HG02973 (cell line): ENCODE data around the gene FAM83F.

ENCODE experiments used
- ATAC-seq: cut with Tn5 transposase; IDR thresholded peaks from one replicate; pipeline ENCODE4 v1.9.1; 2021; ENCODE audit warnings: moderate library complexity; ENCODE audit not compliant: unreplicated experiment

Gene FAM83F

DNA sequence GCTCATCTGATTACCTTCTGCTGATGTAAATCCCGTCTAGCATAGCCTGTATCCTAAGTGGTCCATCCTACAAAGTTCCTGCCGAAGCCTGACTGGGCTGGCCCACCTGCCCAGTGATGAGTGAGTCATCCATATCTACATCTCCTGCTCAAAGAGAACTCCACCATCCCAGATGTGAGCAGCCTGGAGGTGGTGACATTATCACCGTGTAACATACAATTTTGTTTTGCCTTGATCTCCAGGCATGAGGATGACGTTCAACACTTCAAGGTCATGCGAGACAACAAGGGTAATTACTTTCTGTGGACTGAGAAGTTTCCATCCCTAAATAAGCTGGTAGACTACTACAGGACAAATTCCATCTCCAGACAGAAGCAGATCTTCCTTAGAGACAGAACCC, 29.0 kb upstream of the FAM83F start:
- ATAC-seq: no peak

DNA sequence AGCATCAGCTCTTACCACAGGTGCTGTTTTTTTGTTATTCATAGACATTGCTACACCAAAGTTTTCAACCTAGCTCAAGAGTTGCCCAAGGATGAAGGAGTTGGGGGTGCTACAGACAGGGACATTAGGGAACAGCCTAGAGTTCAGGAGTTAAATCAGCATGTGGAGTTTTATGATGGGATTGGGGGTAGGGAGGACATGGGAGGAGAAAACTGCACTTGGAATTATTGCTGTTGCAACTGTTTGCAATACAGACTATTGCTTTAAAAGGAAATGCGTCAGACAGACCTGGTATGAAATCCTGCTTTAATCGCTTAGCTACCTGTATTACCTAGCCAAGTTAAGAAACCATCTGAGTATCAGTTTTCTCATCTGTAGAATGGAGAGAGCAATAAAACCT, 28.3 kb upstream of the FAM83F start:
- no peak for ATAC-seq

GRCh38 chr22:39967103-39967829, 27.5 kb upstream of the FAM83F start:
- ATAC-seq: no peak

DNA sequence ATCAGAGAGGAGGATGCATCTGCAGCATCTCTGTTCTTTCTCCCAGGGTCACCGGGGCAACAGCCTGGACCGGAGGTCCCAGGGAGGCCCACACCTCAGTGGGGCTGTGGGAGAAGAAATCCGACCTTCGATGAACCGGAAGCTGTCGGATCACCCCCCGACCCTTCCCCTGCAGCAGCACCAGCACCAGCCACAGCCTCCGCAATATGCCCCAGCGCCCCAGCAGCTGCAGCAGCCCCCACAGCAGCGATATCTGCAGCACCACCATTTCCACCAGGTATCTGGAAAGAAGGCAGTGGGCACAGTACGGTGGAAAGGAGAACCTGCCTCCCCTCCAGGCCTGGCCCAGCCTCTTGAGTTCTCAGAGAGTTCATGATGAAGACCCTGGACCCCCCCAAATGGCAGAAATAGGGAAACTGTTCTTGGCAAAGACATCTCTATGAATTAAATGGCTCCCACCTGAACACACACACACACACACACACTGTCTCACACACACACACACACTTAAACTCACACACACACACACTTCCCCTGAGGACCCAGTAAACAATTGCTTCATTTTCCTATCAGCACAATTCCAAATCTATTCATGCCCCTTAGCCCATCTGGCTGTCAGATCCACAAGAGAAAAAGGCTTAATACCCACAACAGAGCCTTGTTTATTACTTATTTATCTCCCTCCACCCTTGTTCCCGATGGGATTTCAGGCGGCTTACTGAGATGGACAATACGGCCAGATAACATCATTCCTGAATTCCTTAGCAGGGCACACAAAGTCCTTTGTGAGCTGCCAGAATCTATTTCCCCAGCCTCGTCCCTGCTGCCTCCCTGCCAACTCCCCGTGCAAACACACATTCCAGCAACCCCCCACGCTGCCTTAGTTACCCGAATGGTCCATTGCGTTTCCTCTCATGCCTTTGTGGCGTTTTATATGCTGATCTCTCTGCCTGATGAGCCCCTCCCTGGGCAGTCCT, 26.5 kb upstream of the FAM83F start:
- no peak for ATAC-seq

DNA sequence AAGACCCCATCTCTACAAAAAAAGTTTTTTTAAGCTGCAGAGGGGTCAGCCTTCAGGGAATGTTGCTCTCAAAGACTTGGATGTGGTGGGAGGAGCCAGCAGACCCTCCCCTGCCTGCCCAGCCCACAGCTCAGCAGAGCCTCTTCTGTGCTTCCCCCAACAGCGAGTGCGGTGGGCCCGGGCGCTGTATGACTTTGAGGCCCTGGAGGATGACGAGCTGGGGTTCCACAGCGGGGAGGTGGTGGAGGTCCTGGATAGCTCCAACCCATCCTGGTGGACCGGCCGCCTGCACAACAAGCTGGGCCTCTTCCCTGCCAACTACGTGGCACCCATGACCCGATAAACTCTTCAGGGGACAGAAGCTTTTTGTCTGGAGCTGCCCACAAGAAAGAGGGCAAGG, 24.0 kb upstream of the FAM83F start:
- ATAC-seq: no peak

GRCh38 chr22:39972641-39973040, 22.1 kb upstream of the FAM83F start:
- no peak for ATAC-seq

DNA sequence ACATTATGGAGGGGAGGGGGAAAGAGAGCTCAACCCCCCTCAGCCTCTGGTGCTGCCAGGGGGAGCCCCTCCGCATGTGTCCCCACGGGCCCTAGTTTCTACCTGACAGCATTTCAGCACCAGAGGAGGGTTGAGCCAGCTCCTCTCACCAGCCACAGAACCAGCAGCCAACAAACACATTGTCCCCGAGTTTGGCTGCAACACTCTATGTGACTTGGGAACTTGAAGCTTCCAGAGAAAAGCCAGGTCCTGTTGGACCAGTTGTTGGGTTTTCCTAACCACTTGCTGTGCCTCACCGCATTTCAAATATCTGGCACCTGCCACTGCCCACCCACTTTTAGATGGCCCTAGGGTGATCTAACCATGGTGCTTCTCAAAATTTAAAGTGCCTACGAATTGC, 21.1 kb upstream of the FAM83F start:
- no peak for ATAC-seq

DNA sequence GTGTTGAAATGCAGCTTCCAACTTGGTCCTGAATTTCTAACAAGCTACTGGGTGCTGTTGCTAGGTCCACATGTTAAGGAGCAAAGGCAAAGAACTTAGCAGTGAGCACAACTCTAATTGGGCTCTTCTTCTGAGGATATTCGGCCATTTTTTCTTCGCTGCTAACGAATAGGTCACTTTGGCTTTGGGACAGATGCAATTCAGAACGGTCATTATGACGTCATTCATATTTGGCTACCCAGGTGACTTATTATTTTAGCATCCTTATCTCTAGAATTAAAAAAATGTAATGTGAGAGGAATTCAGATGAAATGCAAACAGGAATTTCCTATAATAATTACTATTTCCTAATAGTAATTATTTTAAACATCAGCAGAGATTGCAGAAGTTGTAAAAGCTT, 20.7 kb upstream of the FAM83F start:
- ATAC-seq: no peak

DNA sequence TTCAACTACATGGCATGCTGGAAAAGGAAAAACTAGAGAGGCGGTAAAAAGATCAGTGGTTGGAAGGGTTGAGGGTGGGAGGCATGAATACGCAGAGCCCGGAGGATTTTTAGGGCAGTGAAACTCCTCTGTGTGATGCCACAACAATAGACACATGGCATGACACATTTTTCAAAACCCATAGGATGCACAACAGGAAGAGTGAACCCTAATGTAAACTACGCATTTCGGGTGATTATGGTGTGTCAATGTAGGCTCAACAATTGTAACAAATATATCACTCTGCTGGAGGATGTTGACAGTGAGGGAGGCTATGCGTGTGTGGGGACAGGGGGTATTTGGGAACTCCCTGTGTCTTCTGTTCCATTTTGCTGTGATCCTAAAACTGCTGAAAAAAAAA, 15.7 kb upstream of the FAM83F start:
- ATAC-seq: no peak

GRCh38 chr22:39979458-39979857, 15.3 kb upstream of the FAM83F start:
- no peak for ATAC-seq

- ATAC-seq: no peak
Measured at GRCh38 chr22:39980596-39980995, 14.2 kb upstream of the FAM83F start.

GRCh38 chr22:39983346-39983745, 11.4 kb upstream of the FAM83F start:
- no peak for ATAC-seq

DNA sequence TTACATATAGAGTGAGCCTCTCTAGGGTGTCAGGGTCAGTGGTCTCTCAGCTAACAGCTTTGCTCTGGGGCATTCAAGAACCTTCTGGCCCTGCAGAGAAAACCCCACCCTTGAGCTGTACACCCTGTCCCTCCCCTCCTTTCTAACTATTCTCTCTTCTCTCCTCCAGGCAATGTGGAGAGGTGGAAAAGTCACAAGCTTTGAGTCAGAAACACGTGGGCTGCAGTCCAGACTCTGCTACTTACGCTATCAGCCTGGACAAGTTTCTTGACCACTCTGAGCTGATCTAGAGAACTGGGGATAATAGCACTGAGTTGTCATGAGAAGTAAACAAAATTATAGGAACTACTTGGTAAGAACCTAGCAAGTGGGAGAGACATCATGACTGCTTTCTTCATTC, 10.7 kb upstream of the FAM83F start:
- ATAC-seq: no peak

DNA sequence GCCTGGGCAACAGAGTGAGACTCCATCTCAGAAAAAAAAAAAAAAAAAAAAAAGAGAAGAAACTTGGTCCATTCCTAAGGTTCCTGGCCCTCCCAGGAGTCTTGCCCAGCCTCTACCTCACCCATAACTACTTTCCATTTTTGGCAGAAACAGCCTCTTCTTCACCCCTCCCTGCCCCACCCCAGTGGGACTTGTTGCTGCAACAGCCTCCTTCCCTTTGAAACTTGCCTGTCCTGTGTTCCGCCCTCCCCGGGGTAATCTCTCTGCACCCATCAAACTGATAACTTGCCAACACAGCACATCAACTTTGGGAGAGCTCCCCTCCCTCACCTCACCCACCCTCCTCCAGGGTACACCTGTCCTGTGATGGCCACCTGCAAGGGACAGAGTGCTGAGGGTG, 10.0 kb upstream of the FAM83F start:
- ATAC-seq: no peak

DNA sequence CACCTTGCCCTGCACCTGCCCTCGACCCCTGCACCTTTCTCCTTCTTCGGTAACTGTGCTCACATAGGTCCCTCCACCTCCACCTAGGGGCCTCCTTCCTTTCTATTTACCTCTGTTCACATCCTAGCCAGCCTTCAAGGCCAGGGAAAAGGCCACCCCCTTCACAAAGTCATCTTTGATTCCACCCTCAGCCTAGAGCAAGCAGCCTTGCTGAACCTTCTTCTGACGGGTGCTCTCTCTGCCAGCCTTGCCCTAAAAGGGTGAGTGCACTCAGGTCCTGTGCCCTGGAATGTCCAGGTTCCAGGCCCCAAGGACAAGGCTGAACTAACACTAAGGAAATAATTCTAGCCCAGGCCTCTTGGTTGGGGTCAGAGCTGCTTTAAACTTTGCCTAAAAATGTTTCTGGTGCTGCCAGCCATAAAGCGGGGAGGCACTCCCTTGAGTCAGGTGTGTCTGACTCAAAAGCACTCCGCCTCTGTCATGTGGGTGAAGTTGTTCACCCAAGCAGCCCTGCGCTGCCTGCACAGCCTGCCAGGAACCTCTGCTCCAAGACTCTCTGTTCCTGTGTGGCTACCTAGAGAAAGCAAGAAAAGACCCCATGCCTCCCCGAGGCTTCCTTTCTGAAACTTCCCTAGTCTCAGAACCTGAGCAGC, 9.2 kb upstream of the FAM83F start:
- ATAC-seq: no peak

DNA sequence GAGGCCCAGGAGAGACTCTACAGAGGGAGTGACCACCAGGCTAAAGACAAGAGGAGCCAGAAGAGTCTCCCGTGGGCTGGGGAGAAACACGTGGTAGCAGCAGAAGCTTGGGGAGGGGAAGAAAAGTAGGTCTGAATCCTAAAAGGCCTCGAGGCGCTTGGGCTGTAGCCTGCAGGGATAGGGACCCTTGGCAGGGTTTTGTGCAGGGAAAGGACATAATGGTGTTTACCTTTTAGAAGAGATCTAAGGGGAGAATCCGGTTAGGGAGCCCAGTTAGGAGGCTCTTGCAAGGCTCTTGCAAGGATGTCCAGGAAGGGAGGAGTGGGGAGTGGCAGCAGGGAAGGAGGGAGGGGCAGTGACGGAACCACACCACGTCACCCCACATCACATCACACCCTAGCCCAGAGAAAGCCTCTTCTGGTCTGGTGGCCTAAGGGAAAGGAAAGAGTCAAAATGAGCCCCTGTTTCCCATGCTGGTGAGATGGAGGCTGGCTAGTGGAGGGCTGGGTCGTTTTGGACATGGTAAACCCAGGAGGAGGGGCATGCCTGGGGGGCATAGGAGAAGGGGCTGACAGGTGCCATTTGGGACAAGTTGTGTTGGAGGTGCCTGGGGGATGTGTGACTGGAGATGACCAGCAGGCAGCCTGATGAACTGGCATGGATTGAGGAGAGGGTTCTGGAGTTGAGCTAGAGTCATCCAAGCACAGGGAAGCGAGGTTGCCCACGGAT, 6.2 kb upstream of the FAM83F start:
- no peak for ATAC-seq

DNA sequence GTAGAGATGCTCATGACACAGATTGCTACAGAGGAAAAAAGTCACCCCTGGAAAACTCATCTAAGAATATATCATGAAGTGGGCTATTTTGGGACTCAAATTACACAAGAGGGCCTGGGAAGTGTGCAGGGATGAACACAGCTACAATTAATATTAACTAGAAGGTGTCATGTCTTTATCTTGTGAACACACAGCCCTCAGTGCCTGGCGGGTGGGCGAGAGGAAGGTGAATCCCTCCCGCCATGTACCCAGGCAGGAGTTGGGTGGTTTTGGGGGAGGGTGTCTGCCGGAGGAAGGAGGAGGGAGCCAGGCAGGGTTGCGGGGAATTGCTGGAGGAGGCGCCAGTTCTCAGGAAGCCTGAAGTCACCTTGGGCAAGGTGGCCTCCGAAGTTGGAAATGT, 5.1 kb upstream of the FAM83F start:
- no peak for ATAC-seq

GRCh38 chr22:39990686-39991085, 4.1 kb upstream of the FAM83F start:
- no peak for ATAC-seq

GRCh38 chr22:39991159-39991860, 3.4 kb upstream of the FAM83F start:
- no peak for ATAC-seq

GRCh38 chr22:39992088-39992826, 2.5 kb upstream of the FAM83F start:
- ATAC-seq: no peak
